IPS-11a (cell line): Measurements from ENCODE around the gene MRPL27.
"Not testable (repeated sequence)": the region's sequence is repeated elsewhere in the genome, so short reads cannot be mapped to it uniquely, and the experiment has no call there.

Source experiments
- H3K4me3 ChIP-seq: one replicate; pipeline ENCODE4 v1.5.1; 2013; ENCODE audit warnings: low read depth, low read length, control low read depth

Gene MRPL27

GRCh38 chr17:50372758-50373556 lies at the start of gene MRPL27, which contains the start of gene EME1:
Gene MRPL27 (minus strand): TSS chr17:50373184. CDS start chr17:50373170, 14 bp downstream.
Gene EME1 (plus strand): TSS chr17:50373229. CDS start chr17:50375209, 1,980 bp downstream.
- H3K4me3 ChIP-seq: peak within 1 kb of the TSS; percentile 100

DNA sequence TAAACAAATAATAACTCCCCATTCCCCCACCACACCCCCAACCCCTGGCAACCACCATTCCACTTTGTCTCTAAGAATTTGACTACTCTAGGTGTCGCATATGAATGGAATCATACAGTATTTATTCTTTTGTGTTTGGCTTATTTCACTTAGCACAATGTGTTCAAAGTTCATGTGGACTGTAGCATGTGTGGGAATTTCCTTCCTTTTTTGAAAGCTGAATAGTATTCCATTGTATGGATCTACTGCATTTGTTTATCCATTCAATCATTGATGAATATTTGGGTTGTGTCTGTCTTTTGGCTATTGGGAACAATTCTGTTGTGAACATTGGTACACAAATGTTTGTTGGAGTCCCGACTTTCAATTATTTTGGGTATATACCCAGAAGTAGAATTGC lies 49.8 kb upstream of the MRPL27 start:
- no peak overlapping the region for H3K4me3 ChIP-seq

- H3K4me3 ChIP-seq: no peak overlapping the region
Observed at GRCh38 chr17:50421308-50422051, 48.5 kb upstream of the MRPL27 start.

DNA sequence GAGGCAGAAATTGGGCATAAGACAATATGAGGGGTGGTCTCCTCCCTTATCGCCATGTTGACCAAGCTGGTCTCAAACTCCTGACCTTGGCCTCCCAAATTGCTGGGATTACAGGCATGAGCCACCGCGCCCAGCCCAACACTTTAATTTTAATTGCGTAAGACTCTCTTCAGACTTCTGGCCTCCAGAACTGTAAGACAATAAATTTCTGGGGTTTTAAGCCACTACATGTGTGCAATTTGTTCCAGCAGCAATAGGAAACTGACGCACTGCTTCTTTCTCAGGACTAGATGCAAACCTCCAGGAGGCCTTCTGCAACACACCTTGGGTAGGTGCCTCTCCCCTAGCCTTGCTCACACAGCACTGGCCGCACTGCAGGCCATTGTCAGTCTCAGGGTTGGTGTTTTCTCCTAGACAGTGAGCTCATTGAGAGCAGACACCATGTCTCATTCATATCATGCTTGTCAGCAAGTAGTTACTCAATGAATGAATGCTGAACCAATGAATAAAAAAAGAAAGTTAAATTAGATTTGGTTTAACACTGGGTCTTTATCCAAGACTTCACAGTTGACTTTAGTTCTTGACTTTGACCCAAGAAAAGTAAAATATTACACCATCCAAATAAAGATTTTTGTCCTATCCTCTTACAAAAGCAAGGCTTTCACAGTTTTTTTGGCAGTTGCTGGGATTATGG lies 47.6 kb upstream of the MRPL27 start:
- H3K4me3 ChIP-seq: no peak overlapping the region

GRCh38 chr17:50419577-50419976 lies 46.6 kb upstream of the MRPL27 start:
- H3K4me3 ChIP-seq: not testable (repeated sequence)

DNA sequence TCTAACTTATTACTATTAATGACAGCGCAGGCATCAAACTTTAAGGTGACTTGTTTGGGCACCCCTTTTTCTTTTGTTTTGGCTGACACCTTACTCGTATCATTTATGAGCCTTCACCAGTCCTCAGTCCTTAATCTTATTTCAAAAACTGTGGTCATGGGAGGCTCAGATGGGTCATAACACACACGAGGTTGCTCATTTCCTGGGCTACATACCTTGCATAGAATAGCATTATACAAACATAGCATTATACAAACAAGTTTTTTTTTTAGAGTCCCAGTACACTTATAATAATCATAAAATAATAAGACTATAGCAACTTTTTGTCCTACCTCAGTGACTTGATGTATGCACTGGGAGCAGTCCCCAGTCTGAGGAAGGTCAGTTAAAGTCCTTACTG lies 41.8 kb upstream of the MRPL27 start:
- no peak overlapping the region for H3K4me3 ChIP-seq

- no peak overlapping the region for H3K4me3 ChIP-seq
Observed at GRCh38 chr17:50412188-50412732, 39.3 kb upstream of the MRPL27 start.

GRCh38 chr17:50407921-50408320 lies 34.9 kb upstream of the MRPL27 start:
- H3K4me3 ChIP-seq: no peak overlapping the region

DNA sequence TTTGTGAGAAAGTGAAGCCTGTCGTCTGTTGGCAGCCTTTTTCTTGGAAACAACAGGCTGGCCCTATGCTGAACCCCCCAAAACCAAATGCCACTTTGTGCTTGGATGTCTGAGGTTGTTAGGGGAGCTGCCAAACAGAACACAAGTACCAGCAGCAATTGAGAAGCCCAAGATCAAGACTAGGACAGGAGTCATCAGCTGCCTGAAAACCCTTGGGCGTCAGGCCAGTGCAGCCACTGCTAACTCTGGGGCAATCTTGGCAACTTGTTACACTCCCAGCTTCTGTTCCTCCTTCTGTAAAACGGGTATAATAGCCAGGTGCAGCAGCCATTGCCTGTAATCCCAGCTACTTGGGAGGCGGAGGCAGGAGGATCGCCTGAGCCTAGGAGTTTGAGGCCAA lies 33.6 kb upstream of the MRPL27 start:
- no peak overlapping the region for H3K4me3 ChIP-seq

DNA sequence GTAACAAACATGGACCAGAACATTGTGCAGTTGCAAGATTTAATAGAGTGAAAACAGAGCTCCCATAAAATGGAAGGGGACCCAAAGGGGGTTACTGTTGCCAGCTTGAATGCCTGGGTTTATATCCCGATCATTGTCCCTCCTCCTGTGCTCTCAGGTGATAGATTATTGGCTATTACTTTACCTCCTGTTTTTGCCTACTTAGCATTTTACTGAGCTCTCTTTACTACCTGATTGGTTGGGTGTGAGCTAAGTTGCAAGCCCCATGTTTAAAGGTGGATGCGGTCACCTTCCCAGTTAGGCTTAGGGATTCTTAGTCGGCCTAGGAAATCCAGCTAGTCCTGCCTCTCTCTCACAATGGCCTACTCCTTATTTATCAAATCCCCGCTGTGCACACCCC lies 32.4 kb upstream of the MRPL27 start:
- H3K4me3 ChIP-seq: not testable (repeated sequence)

DNA sequence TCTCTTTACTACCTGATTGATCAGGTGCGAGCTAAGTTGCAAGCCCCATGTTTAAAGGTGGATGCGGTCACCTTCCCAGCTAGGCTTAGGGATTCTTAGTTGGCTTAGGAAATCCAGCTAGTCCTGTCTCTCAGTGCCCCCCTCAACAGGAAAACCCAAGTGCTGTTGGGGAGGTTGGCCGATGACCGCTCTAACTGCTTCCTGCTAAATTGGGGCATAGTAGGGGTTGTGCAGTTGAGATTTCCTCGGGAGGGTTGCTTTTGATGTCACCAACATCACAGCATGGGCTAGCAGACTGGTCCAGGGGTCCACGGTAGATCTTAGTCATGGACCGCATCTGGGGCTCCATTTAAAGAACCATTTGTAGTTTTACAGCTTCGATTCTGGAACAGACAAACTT lies 26.6 kb upstream of the MRPL27 start:
- not testable (repeated sequence) for H3K4me3 ChIP-seq

- not testable (repeated sequence) for H3K4me3 ChIP-seq
Observed at GRCh38 chr17:50398672-50399071, 25.7 kb upstream of the MRPL27 start.

- H3K4me3 ChIP-seq: peak overlapping the region; percentile 91
Observed at GRCh38 chr17:50397919-50398285, 24.9 kb upstream of the MRPL27 start.

DNA sequence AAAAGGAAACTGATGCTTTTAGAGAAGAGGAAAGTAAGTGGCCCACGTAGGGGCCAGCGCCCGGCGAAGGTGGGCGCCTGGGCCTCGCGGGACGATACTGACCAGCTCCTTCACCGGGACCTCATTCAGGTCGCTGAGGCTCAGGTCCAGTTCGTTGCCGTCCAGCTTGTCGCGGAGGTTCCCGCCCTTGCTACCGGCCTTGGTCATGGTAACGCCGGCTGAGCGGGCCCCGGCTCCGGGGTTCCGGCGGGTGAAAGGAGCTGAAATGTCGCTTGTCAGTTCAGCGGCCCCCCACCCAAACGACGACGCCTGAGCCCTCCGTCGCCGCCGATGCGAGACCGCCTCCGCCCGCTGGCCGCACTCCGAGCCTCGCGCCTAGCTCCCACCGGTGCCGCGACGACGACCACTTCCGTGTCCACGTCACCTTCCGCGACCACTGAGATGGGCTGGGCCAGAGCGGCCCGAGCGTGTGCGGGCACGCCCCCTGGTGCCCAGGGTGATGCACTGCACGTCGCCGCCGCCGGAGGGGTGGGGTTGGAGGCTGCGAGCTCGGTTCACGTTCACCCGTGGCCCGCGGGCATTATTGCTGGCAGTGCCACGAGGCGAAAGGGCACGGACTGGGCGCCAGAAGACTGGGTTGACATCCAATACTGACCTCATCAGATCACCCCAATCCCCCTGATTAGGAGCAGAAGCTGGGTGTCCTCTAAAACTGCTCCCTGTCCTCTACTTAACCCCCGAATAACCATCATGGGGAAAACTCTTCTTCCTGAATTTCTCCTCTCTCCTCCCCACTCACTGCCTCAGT lies 24.3 kb upstream of the MRPL27 start, which contains the start of gene LRRC59:
Gene LRRC59 (minus strand): TSS at position 413 of the 808 bp plus-strand sequence. CDS start 206 bp downstream, at position 207.
- peak within 1 kb of the TSS; percentile 91 for H3K4me3 ChIP-seq

DNA sequence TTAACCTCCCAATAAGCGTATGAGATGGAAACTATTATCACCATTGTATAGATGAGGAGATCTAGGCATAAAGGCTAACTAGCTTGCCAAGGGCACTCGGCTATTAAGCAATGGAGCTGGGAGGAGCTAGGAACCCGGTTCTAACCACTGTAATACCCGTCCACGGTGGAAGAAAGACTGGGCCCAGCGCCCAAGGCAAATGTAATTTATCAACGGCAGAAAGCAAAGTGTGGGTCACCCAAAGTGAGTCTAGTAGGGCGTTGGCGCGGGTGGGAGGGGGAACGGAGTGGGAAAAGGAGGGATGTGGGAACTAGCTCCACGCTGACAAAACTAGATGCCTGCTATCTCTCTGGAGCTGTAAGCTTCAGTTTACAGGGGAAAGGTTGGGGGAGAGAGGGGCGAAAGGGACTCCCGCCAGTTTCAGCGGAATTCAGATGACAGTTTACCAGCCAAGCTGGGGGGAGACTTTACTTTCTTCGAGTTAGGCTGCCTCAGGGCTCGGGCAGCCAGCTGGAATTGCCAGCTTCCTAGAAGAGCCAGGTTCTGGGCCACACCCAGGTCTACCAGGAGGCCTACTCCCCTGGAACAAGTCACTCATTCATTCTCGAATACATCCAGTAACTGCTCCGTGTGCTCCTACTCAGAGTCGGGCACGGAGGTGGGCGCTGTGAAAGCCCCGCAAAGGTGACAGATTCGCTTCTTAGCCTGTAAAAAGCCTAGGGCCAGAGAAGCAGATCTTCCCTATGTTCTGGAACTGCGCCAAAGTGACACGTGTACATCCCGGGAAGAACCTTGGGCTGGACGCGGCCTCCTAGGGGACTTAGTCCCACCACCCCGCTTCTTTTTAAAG lies 23.5 kb upstream of the MRPL27 start:
- peak overlapping the region; percentile 91 for H3K4me3 ChIP-seq

- no peak overlapping the region for H3K4me3 ChIP-seq
Observed at GRCh38 chr17:50394711-50395110, 21.7 kb upstream of the MRPL27 start.

DNA sequence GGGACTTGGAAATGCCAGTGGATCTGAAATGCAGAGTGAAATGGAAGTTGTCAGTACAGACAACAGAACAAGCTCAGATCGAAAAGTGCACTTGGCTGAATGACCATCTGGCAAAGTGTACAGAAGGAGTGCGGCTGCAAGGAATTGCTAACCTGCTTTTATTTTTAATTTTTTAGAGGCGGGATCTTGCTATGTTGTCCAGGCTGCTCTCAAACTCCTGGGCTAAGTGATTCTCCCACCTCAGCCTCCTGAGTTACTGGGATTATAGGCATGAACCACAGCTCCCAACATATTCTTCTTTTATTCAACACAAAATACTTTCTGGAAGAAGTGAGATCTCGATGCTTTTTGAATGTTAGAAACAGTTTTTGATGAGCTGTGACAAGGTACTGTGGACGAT lies 20.7 kb upstream of the MRPL27 start:
- no peak overlapping the region for H3K4me3 ChIP-seq

DNA sequence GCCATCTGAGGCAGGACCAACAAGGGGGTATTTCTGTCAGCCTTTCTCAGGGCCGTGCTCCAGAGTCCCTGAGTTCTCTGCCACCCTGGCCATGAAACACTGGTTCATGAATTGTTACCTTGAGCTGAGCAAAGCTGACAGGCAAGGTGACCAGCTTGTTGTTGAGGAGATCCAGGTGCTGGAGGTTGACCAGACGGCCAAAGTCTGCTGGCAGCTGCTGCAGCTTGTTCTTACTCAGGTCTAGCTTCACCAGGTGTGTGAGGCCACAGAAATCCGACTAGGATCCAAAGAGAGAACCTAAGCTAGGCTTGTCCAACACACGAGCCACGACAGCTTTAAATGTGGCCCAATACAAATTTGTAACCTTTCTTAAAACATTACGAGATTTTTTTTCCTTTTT lies 19.6 kb upstream of the MRPL27 start:
- no peak overlapping the region for H3K4me3 ChIP-seq

DNA sequence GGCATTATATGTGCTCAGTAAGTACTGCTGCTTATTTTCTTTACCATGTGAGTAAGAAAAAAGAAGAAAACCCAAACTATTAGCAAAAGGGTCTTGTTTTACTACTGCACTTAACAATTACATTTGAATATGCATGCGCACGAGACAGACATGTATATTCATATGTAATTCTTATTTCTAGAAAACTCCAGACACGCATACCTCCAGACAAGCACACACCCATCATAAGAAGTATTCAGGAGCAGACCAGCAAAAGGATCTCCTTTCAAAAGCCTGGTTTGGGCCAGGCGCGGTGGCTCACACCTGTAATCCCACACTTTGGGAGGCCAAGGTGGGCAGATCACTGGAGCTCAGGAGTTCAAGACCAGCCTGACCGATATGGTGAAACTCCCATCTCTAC lies 16.6 kb upstream of the MRPL27 start:
- no peak overlapping the region for H3K4me3 ChIP-seq
